ENCODE results near the gene PSMC3IP. TPM values are rescaled to one million over a fixed set of nuclear protein-coding genes. Genes with fewer than 3 reads are reported as not detected.
A peak's percentile ranks its signal among the peaks of the same experiment; 100 is the strongest.

The PSMC3IP gene
- total and polyA plus RNA-seq, 2 of the 4 experiments (the other 2 are of a cell fraction): 5.6 to 9.8 TPM

DNA sequence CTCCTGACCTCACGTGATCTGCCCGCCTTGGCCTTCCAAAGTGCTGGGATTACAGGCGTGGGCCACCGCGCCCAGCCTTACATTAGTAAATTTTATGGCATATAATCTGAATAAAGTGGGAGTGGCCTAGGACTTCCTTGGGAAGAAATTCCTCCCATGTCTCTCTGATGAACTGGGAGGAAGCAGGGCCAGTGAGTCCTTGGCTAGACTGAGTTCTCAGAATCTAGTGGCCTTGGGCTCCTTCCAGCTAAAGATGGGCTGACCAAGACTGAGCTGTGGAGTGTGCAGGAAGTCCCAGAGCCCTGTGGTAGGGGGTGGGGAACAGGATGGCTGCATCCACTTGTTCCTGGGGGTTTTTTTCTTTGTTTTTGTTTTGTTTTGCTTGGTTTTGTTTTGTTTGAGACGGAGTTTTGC lies 51.5 kb downstream of the PSMC3IP start:
- Histone ChIP-seq H2BK5ac (ENCODE audit: low read depth, low read length, poor library complexity, severe bottlenecking) (peak overlapping the region; percentile 84), H2AK9ac (replicated peaks; ENCODE audit: low read depth, low read length, poor library complexity) (peak overlapping the region; percentile 89), H3K4ac (ENCODE audit: low read depth, low read length) (peak overlapping the region; percentile 92), H3K79me1 (ENCODE audit: low read depth in 1 of 2, low read length in 2 of 2) (peaks cover 9 to 35% of the 10 kb centered on the region in 2 experiments; a peak in 3 of 4 replicates), H3K23ac (ENCODE audit: low read depth, low read length) (peak overlapping the region; percentile 77; the same call in 1 of the 2 replicates), H3K56ac (ENCODE audit: extremely low read depth, insufficient read depth, low read length) (peak overlapping the region; percentile 17; the same call in 1 of the 2 replicates), H4K5ac (ENCODE audit: low read depth, low read length) (peak overlapping the region; percentile 75), H4K91ac (ENCODE audit: insufficient read depth, low read depth, low read length) (peak overlapping the region; percentile 87), H2BK20ac (ENCODE audit: low read depth, low read length) (peak overlapping the region; percentile 90), H3K9me3 (ENCODE audit: control insufficient read depth, insufficient read depth, low read length) (no peaks in the 10 kb centered on the region), H3K36me3 (ENCODE audit: control insufficient read depth, insufficient read depth, low read length) (peaks cover 2% of the 10 kb centered on the region; the same call in 1 of the 2 replicates), H3K18ac (ENCODE audit: low read depth, low read length) (peak overlapping the region; percentile 39), H3K14ac (replicated peaks; ENCODE audit: low read depth, low read length) (peak overlapping the region; percentile 68), H3K9ac (ENCODE audit: low read depth, low read length) (no peak overlapping the region), H3K4me3 (ENCODE audit: insufficient read depth, low read depth, low read length) (no peak overlapping the region), H3K27me3 (ENCODE audit: control insufficient read depth, insufficient read depth, low read length) (no peaks in the 10 kb centered on the region), H2AFZ (replicated peaks; ENCODE audit: low read length, poor library complexity) (peak overlapping the region; percentile 80), H4K20me1 (ENCODE audit: insufficient read depth, low read length) (no peaks in the 10 kb centered on the region), H2AK5ac (ENCODE audit: low read depth, low read length) (peak overlapping the region; percentile 91), H3K9me1 (ENCODE audit: insufficient read depth, low read length) (peaks cover 30% of the 10 kb centered on the region), H3K4me1 (ENCODE audit: control insufficient read depth, insufficient read depth, low read length) (peaks cover 36% of the 10 kb centered on the region), H3K4me2 (ENCODE audit: low read depth, low read length) (no peak overlapping the region), H3K27ac (ENCODE audit: insufficient read depth, low read length) (peak overlapping the region; percentile 65), H4K8ac (ENCODE audit: low read depth in 2 of 2, low read length in 2 of 2) (peak overlapping the region; percentile 35 to 47), H2BK120ac (ENCODE audit: low read depth, low read length) (peak overlapping the region; percentile 90), H2BK15ac (ENCODE audit: low read depth, low read length) (peak overlapping the region; percentile 42; the same call in 2 of the 3 replicates)
- ChIA-PET POLR2A (ENCODE audit: unreplicated experiment) (no interaction called here), CTCF (no interaction called here)
- in situ Hi-C loops (cut with MboI; ENCODE audit: low sequenced_read_pairs) (loop anchor here (5.0 to 10.0 kb wide), 2 partner anchors 99 to 301 kb away; no protein-coding TSS in a partner anchor), intact Hi-C loops (cut with micrococcal nuclease) (loop anchor here (5.0 to 10.0 kb wide), 3 partner anchors 304 to 564 kb away; no protein-coding TSS in a partner anchor), dilution Hi-C loops (cut with HindIII; ENCODE audit: low sequenced_read_pairs, unreplicated experiment) (no loop called here)
- ATAC-seq (ENCODE audit: low read depth) (peak; percentile 4; the same call in 1 of the 2 replicates), DNase-seq (peak; percentile 66)
- WGBS, 2 experiments (ENCODE audit: extremely low coverage in 2 of 2, insufficient read length in 1 of 2): 100% methylated on average over 1 of the region's 6 CpGs; no CpG with 5 or more reads in 1 of the 2 experiments
- no TSS peak for BruUV-seq (replicated peaks)
- TF ChIP-seq FOS (IDR thresholded peaks at IDR 0.05; ENCODE audit: low read depth, low read length): no peak
- TF ChIP-seq, protein P1, sequence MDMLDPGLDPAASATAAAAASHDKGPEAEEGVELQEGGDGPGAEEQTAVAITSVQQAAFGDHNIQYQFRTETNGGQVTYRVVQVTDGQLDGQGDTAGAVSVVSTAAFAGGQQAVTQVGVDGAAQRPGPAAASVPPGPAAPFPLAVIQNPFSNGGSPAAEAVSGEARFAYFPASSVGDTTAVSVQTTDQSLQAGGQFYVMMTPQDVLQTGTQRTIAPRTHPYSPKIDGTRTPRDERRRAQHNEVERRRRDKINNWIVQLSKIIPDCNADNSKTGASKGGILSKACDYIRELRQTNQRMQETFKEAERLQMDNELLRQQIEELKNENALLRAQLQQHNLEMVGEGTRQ (IDR thresholded peaks at IDR 0.05; ENCODE audit: low read depth, low read length): no peak
- no peak for TF ChIP-seq RAD21 (IDR thresholded peaks at IDR 0.05; ENCODE audit: low read length)
- TF ChIP-seq CTCF (conservative IDR thresholded peaks at IDR 0.05; ENCODE audit: low read depth, low read length): no peak
- no peak for TF ChIP-seq ELK1 (IDR thresholded peaks at IDR 0.05; ENCODE audit: borderline replicate concordance, low read depth, low read length)
- TF ChIP-seq MXI1 (IDR thresholded peaks at IDR 0.05; ENCODE audit: borderline replicate concordance, low read depth, low read length): no peak
- no peak for TF ChIP-seq RCOR1 (IDR thresholded peaks at IDR 0.05; ENCODE audit: insufficient replicate concordance, low read length)
- no peak for TF ChIP-seq POLR2A (IDR thresholded peaks at IDR 0.05; ENCODE audit: low read depth, low read length)
- no peak for TF ChIP-seq MAFK (IDR thresholded peaks at IDR 0.05; ENCODE audit: low read depth, low read length)
- TF ChIP-seq BHLHE40 (IDR thresholded peaks at IDR 0.05; ENCODE audit: low read depth, low read length): no peak
- TF ChIP-seq CEBPB (IDR thresholded peaks at IDR 0.05; ENCODE audit: low read depth, low read length): no peak
- TF ChIP-seq CHD1 (IDR thresholded peaks at IDR 0.05; ENCODE audit: low read depth, low read length): no peak
- TF ChIP-seq MAZ (IDR thresholded peaks at IDR 0.05; ENCODE audit: borderline replicate concordance, low read depth, low read length): no peak
